ENCODE data around the gene PRKN. TPM values are rescaled to one million over a fixed set of nuclear protein-coding genes. Genes with fewer than 3 reads are reported as not detected.

Gene PRKN
- total and polyA plus RNA-seq, 9 of the 15 experiments (the other 6 are each of a cell fraction or from before 2014, with no cell fraction given) = 0.03 to 0.96 (median 0.15) TPM; not detected in 2

- H3K27me3 ChIP-seq (ENCODE audit: control insufficient read depth in 2 of 2, insufficient read depth in 2 of 2, low read length in 2 of 2) = no peaks in the 10 kb centered on the region
- no peaks in the 10 kb centered on the region for H3K36me3 ChIP-seq (ENCODE audit: control insufficient read depth, insufficient read depth, low read length)
- POLR2A ChIA-PET = no interaction called here
- intact Hi-C loops (cut with micrococcal nuclease) = no loop called here
- H2AFZ ChIP-seq (ENCODE audit: low read depth, low read length) = no peak overlapping the region
- H3K9ac ChIP-seq (ENCODE audit: insufficient read depth in 1 of 2, low read depth in 2 of 2, low read length in 2 of 2) = no peak overlapping the region
- no peak overlapping the region for H3K4me2 ChIP-seq (ENCODE audit: insufficient read depth, low read length)
- no peaks in the 10 kb centered on the region for H3K79me2 ChIP-seq (ENCODE audit: control insufficient read depth, insufficient read depth, low read length)
- H3K4me3 ChIP-seq = no peak overlapping the region
- H3K9me3 ChIP-seq (replicated peaks; ENCODE audit: control insufficient read depth, insufficient read depth, low read depth, low read length) = no peaks in the 10 kb centered on the region
- no peaks in the 10 kb centered on the region for H3K9me1 ChIP-seq (ENCODE audit: control insufficient read depth, insufficient read depth, low read length)
- no TSS peak for BruUV-seq (replicated peaks)
- FAIRE-seq = no peak
- WGBS (ENCODE audit: insufficient coverage, low coverage, missing lambda C conversion rate) = 0% methylated on average over 3 of the region's 3 CpGs
- no peaks in the 10 kb centered on the region for H4K20me1 ChIP-seq (replicated peaks; ENCODE audit: control insufficient read depth, insufficient read depth, low read length)
- no peak for TF ChIP-seq ZZZ3 (IDR thresholded peaks at IDR 0.05)
- CTCF ChIA-PET (ENCODE audit: low intra/inter-chr PET ratio) = no interaction called here
- no peak for DNase-seq (ENCODE audit: extremely low read depth in 1 of 4, low spot score in 3 of 4)
- no peak overlapping the region for H3K27ac ChIP-seq (ENCODE audit: extremely low read depth, low read depth, low read length)
- no peak for ATAC-seq
- in situ Hi-C loops (cut with MboI) = no loop called here
- no peaks in the 10 kb centered on the region for H3K4me1 ChIP-seq (replicated peaks in 1 of 2; ENCODE audit: control insufficient read depth in 2 of 2, insufficient read depth in 2 of 2, low read length in 2 of 2)
Observed at GRCh38 chr6:162562041-162562440, 165.5 kb downstream of the PRKN start.

DNA sequence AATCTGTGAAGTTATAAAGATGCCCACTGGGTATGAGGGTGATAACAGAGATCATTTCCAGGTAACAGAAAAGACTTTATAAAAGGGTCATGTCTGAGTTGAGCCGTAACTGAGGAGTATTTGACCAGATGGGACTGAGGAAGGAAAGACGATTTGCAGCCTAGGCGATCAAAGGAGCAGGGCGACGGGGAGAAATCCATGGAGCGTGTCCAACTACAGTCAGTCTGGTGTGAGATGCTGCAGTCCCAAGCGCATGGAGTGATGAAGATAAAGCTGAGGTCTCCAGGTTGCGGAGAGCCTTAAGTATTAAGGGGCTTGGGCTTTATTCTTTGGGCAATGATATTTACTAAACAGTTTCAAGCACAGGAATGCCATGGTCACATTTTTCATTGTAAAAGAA, 166.7 kb downstream of the PRKN start:
- Histone ChIP-seq H3K36me3 (ENCODE audit: control insufficient read depth, insufficient read depth, low read length) (no peaks in the 10 kb centered on the region), H3K4me2 (ENCODE audit: insufficient read depth, low read length) (no peak overlapping the region), H3K9ac (ENCODE audit: insufficient read depth in 1 of 2, low read depth in 2 of 2, low read length in 2 of 2) (no peak overlapping the region), H3K4me3 (no peak overlapping the region), H4K20me1 (replicated peaks; ENCODE audit: control insufficient read depth, insufficient read depth, low read length) (no peaks in the 10 kb centered on the region), H3K9me3 (replicated peaks; ENCODE audit: control insufficient read depth, insufficient read depth, low read depth, low read length) (no peaks in the 10 kb centered on the region; the same call in 1 of the 2 replicates), H3K79me2 (ENCODE audit: control insufficient read depth, insufficient read depth, low read length) (no peaks in the 10 kb centered on the region), H3K9me1 (ENCODE audit: control insufficient read depth, insufficient read depth, low read length) (no peaks in the 10 kb centered on the region), H2AFZ (ENCODE audit: low read depth, low read length) (no peak overlapping the region), H3K27ac (ENCODE audit: extremely low read depth, low read depth, low read length) (no peak overlapping the region), H3K27me3 (ENCODE audit: control insufficient read depth in 2 of 2, insufficient read depth in 2 of 2, low read length in 2 of 2) (no peaks in the 10 kb centered on the region), H3K4me1 (replicated peaks in 1 of 2; ENCODE audit: control insufficient read depth in 2 of 2, insufficient read depth in 2 of 2, low read length in 2 of 2) (no peaks in the 10 kb centered on the region)
- in situ Hi-C loops (cut with MboI) (no loop called here), intact Hi-C loops (cut with micrococcal nuclease) (no loop called here)
- no peak for FAIRE-seq
- POLR2A ChIA-PET = no interaction called here
- no TSS peak for BruUV-seq (replicated peaks)
- no peak for ATAC-seq
- WGBS (ENCODE audit: insufficient coverage, low coverage, missing lambda C conversion rate) = 0% methylated on average over 8 of the region's 8 CpGs
- DNase-seq (ENCODE audit: extremely low read depth in 1 of 4, low spot score in 3 of 4) = no peak
- CTCF ChIA-PET (ENCODE audit: low intra/inter-chr PET ratio) = no interaction called here
- TF ChIP-seq USF1 (CRISPR knock-in tag; IDR thresholded peaks at IDR 0.05) (no peak), KDM2B (CRISPR knock-in tag; IDR thresholded peaks at IDR 0.05) (no peak), CCAR2 (IDR thresholded peaks at IDR 0.05; ENCODE audit: low read depth, low read length) (no peak), CBFB (CRISPR knock-in tag; IDR thresholded peaks at IDR 0.05) (no peak), HOXB6 (CRISPR knock-in tag; IDR thresholded peaks at IDR 0.05; ENCODE audit: borderline replicate concordance) (no peak), DEAF1 (CRISPR knock-in tag; IDR thresholded peaks at IDR 0.05) (no peak), BCL6 (CRISPR knock-in tag; IDR thresholded peaks at IDR 0.05) (no peak), SIN3B (IDR thresholded peaks at IDR 0.05; ENCODE audit: low read depth) (no peak), TCF3 (CRISPR knock-in tag; IDR thresholded peaks at IDR 0.05) (no peak), ZNF232 (CRISPR knock-in tag; IDR thresholded peaks at IDR 0.05) (no peak), PRMT5 (CRISPR knock-in tag; IDR thresholded peaks at IDR 0.05) (no peak), TRIM24 (IDR thresholded peaks at IDR 0.05) (no peak)
- TF ChIP-seq, protein P1, sequence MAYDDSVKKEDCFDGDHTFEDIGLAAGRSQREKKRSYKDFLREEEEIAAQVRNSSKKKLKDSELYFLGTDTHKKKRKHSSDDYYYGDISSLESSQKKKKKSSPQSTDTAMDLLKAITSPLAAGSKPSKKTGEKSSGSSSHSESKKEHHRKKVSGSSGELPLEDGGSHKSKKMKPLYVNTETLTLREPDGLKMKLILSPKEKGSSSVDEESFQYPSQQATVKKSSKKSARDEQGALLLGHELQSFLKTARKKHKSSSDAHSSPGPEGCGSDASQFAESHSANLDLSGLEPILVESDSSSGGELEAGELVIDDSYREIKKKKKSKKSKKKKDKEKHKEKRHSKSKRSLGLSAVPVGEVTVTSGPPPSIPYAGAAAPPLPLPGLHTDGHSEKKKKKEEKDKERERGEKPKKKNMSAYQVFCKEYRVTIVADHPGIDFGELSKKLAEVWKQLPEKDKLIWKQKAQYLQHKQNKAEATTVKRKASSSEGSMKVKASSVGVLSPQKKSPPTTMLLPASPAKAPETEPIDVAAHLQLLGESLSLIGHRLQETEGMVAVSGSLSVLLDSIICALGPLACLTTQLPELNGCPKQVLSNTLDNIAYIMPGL (CRISPR knock-in tag; IDR thresholded peaks at IDR 0.05) = no peak
